Karpas-422 (cell line): ENCODE results near the gene PGC. TPM values are rescaled to one million over a fixed set of nuclear protein-coding genes. Genes with fewer than 3 reads are reported as not detected.

Experiments used
- DNase-seq: peaks from one replicate; pipeline ENCODE4 v3.0.0-alpha.2; 2015
- H2AFZ ChIP-seq: fragments of 200-600 bp; sonication (generic); 2 replicates; pipeline ENCODE4 v1.6.1; 2014; ENCODE audit warnings: antibody characterized with exemption, low read length, mixed read lengths
- H3K27ac ChIP-seq: fragments of 200-600 bp; sonication (generic); 2 replicates; pipeline ENCODE4 v1.5.1; 2014; ENCODE audit warnings: mild to moderate bottlenecking, low read length, moderate library complexity
- H3K27me3 ChIP-seq: fragments of 200-600 bp; sonication (generic); 2 replicates; pipeline ENCODE4 v1.6.1; 2014; ENCODE audit warnings: low read length, mixed read lengths
- H3K36me3 ChIP-seq: fragments of 200-600 bp; sonication (generic); 2 replicates; pipeline ENCODE4 v1.6.1; 2014; ENCODE audit warnings: low read length, mixed read lengths; ENCODE audit not compliant: insufficient read depth
- H3K4me1 ChIP-seq: fragments of 200-600 bp; sonication (generic); 2 replicates; pipeline ENCODE4 v1.6.1; 2014; ENCODE audit warnings: mild to moderate bottlenecking, low read length, mixed read lengths
- H3K4me2 ChIP-seq: fragments of 200-600 bp; sonication (generic); 2 replicates; pipeline ENCODE4 v1.6.1; 2014; ENCODE audit warnings: low read length, low read depth, mild to moderate bottlenecking; ENCODE audit not compliant: poor library complexity, severe bottlenecking
- H3K4me3 ChIP-seq: fragments of 200-600 bp; sonication (generic); 2 replicates; pipeline ENCODE4 v1.5.1; 2014; ENCODE audit warnings: mild to moderate bottlenecking, antibody characterized with exemption, low read length, mixed read lengths
- H3K79me2 ChIP-seq: fragments of 200-600 bp; sonication (generic); 2 replicates; pipeline ENCODE4 v1.6.1; 2014; ENCODE audit warnings: mild to moderate bottlenecking, low read length, mixed read lengths
- H3K9ac ChIP-seq: fragments of 200-600 bp; sonication (generic); 2 replicates; pipeline ENCODE4 v1.6.0; 2014; ENCODE audit warnings: low read length
- H3K9me2 ChIP-seq: fragments of 200-600 bp; sonication (generic), shearing (Covaris generic); replicated peaks from 2 replicates; pipeline ENCODE4 v1.6.0; 2014; ENCODE audit warnings: mild to moderate bottlenecking, low read length, moderate library complexity; ENCODE audit not compliant: insufficient read depth
- H3K9me3 ChIP-seq: fragments of 300-700, 200-600 bp; sonication (generic); 2 replicates; pipeline ENCODE4 v1.6.1; 2014; ENCODE audit warnings: low read length, mixed read lengths
- H4K20me1 ChIP-seq: fragments of 200-600 bp; sonication (generic); 2 replicates; pipeline ENCODE4 v1.6.1; 2014; ENCODE audit warnings: mild to moderate bottlenecking, antibody characterized with exemption, low read length, low read depth; ENCODE audit not compliant: insufficient read depth
- total RNA-seq: library from RNA; depleted of rRNA; stranded (reverse); fragments of >200 nt; shearing (Covaris generic); gene quantifications from 2 replicates; pipeline ENCODE4 v1.2.3, GENCODE V29; 2014; ENCODE audit warnings: low replicate concordance

Gene PGC
- total RNA-seq, 1 experiment from 2014 or later: not detected

DNA sequence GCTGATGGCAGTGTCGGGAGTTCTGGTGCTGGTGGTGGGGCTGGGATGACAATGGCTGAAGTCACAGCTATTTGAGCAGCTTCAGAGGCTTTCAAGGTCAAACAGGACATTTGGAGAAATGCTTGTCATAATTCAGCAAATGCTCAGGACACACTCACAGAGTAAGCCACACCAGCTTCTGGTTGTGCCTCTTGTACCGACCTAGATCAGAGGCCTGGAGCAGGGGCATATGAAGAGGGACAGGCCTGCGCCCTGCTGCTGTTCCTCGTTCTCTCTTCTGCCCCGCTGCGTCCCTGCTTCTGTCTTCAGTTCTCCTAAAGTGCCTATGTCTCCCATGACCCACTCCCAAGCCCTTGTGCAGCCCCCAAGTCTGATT lies 893 bp upstream of the PGC start:
- H3K9ac ChIP-seq: no peak overlapping the region
- no peaks in the 10 kb centered on the region for H3K27me3 ChIP-seq
- H3K9me3 ChIP-seq: no peaks in the 10 kb centered on the region
- no peak overlapping the region for H2AFZ ChIP-seq
- no peaks in the 10 kb centered on the region for H3K79me2 ChIP-seq
- H3K4me3 ChIP-seq: no peak overlapping the region
- no peaks in the 10 kb centered on the region for H3K9me2 ChIP-seq
- no peak for DNase-seq
- H3K36me3 ChIP-seq: no peaks in the 10 kb centered on the region
- no peaks in the 10 kb centered on the region for H4K20me1 ChIP-seq
- H3K27ac ChIP-seq: no peak overlapping the region
- H3K4me1 ChIP-seq: no peaks in the 10 kb centered on the region
- H3K4me2 ChIP-seq: no peak overlapping the region

DNA sequence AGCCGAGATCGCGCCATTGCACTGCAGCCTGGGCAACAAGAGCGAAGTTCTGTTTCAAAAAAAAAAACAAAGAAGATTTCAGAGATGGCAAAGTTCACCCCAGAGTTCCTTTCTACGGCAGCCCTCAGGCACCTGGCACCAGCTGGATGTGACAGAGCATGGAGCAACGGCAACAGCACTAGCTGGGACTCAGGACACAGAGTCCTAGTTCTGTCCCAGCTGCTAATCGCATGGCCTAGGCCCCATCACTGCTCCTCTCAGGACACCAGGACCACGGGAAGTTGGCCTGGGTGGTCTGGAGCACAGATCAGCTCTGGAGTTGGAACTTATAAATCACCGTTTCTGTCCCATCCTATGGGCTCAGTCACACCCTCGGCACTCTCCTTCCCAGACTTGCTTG lies 1.1 kb downstream of the PGC start:
- H3K4me3 ChIP-seq: no peak overlapping the region
- H3K27ac ChIP-seq: no peak overlapping the region
- H3K9ac ChIP-seq: no peak overlapping the region
- H3K4me2 ChIP-seq: no peak overlapping the region
- H3K4me1 ChIP-seq: no peaks in the 10 kb centered on the region
- H3K9me3 ChIP-seq: no peaks in the 10 kb centered on the region
- H2AFZ ChIP-seq: no peak overlapping the region
- no peak for DNase-seq
- no peaks in the 10 kb centered on the region for H3K9me2 ChIP-seq
- no peaks in the 10 kb centered on the region for H4K20me1 ChIP-seq
- no peaks in the 10 kb centered on the region for H3K27me3 ChIP-seq
- no peaks in the 10 kb centered on the region for H3K79me2 ChIP-seq
- H3K36me3 ChIP-seq: no peaks in the 10 kb centered on the region

DNA sequence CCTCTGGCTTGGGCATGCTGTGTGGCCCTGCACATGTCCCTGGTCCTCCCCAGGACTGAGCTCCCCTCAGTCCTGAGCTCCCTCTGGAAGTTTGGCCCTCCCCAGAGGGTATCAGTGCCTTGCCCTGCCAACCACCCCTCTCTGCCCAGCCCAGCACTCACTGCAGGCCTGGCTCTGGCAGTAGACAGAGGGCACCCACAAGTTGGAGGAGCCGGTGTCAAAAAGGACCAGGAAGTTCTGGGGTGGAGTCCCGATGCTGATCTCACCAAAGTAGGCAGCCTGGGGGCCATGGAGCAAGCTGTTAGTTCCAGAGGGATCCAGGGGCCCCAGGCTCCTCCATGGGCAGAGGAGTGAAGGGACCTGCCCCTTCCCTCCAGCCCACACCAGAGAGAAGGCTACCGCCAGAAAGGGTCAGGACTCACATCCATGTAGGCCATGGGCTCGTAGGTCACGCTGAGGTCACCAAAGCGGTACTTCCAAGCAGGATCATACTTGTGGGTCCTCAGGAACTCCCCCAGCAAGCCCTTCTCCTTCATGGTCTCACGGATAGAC lies 2.9 kb downstream of the PGC start:
- H3K9ac ChIP-seq: no peak overlapping the region
- no peaks in the 10 kb centered on the region for H4K20me1 ChIP-seq
- no peaks in the 10 kb centered on the region for H3K27me3 ChIP-seq
- no peaks in the 10 kb centered on the region for H3K4me1 ChIP-seq
- H3K79me2 ChIP-seq: no peaks in the 10 kb centered on the region
- no peak overlapping the region for H3K4me3 ChIP-seq
- H2AFZ ChIP-seq: no peak overlapping the region
- no peaks in the 10 kb centered on the region for H3K9me3 ChIP-seq
- H3K4me2 ChIP-seq: no peak overlapping the region
- H3K9me2 ChIP-seq: no peaks in the 10 kb centered on the region
- H3K27ac ChIP-seq: no peak overlapping the region
- DNase-seq: no peak
- H3K36me3 ChIP-seq: no peaks in the 10 kb centered on the region

DNA sequence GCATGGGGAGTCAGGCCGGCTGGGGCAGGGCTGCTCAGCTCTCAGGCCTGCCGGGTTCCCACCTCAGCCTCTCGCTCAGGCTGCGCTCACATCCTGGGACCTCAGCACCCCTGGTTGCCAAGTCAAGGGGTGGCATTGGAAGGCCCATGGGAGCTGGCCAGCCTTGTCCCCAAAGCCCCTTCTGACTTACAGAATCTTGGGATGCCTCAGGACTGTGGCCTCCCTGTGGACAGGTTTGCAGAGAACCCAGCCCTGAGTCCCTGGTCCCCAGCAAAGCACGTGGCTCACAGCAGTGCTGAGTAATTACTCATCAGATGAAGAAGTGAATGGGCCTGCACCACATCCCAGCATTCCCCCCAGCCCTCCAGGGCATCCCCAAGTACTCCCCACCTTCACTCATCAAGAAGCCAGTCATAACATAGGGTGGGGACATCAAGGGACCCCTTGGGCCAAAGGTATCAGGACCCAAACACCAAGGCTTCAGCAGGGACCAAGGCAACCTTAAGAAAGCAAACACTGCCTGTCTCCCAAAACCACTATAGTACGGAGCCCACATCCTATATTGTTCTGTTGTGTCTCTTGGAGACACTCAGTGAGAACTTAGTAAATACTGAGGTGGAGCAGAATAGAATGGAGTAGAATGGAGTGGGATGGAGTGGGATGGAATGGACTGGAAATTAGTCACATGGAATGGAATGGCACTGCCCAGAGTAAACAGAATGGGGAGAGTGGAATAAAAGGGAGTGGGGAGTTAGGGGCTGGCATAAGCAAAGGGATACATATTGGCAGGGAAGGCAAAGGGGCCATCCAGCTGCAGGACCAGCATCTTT lies 3.6 kb downstream of the PGC start:
- H3K4me3 ChIP-seq: no peak overlapping the region
- no peaks in the 10 kb centered on the region for H3K27me3 ChIP-seq
- no peaks in the 10 kb centered on the region for H4K20me1 ChIP-seq
- H3K9ac ChIP-seq: no peak overlapping the region
- no peaks in the 10 kb centered on the region for H3K4me1 ChIP-seq
- no peak overlapping the region for H3K4me2 ChIP-seq
- H3K79me2 ChIP-seq: no peaks in the 10 kb centered on the region
- no peak overlapping the region for H3K27ac ChIP-seq
- H3K9me3 ChIP-seq: no peaks in the 10 kb centered on the region
- H2AFZ ChIP-seq: no peak overlapping the region
- H3K36me3 ChIP-seq: no peaks in the 10 kb centered on the region
- no peak for DNase-seq
- no peaks in the 10 kb centered on the region for H3K9me2 ChIP-seq

DNA sequence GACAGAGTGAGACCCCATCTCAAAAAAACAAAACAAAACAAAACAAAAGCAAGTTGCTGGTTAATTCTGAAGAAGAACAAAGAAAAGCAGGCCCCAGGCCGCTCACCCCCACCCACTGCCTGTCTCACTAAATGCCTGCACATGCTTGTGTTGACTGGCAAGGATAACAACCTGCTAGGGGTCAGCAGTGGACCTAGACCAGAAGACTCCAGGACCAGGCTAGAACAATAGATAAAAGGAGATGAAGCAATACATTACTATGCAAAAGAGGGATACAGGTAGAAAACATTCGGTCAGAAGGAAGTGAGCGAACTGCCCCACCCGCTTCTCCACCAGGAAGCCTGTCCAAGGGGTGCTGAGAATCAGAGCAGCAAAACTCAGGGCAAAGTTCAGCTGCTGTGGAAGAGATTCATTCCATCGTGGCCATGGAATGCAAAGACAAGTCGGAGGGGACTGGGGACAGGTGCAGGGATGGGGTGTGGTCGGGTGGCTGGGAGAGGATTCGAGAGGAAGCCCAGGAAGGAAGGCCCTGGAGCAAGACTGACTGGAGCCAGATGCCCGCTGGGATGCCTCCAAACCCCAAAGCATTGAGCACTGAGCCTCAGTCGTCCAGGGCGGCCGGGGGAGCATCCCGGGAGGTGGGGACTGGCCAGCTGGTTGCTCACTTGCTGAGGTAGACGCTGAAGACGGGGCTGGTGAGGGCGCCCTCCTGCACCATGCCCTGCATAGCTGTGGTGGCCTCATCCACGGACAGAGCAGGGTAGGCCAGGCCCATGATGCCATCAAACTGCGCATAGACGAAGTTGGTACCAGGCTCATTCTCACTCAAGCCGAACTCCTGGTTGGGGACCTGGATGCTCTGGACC lies 5.3 kb downstream of the PGC start:
- H3K27me3 ChIP-seq: no peaks in the 10 kb centered on the region
- no peak overlapping the region for H2AFZ ChIP-seq
- no peaks in the 10 kb centered on the region for H3K9me2 ChIP-seq
- no peak overlapping the region for H3K9ac ChIP-seq
- no peak overlapping the region for H3K4me2 ChIP-seq
- H3K9me3 ChIP-seq: no peaks in the 10 kb centered on the region
- no peak for DNase-seq
- H3K36me3 ChIP-seq: no peaks in the 10 kb centered on the region
- no peak overlapping the region for H3K27ac ChIP-seq
- H3K4me3 ChIP-seq: no peak overlapping the region
- H3K79me2 ChIP-seq: no peaks in the 10 kb centered on the region
- no peaks in the 10 kb centered on the region for H3K4me1 ChIP-seq
- no peaks in the 10 kb centered on the region for H4K20me1 ChIP-seq

- Histone ChIP-seq H3K9me3 (no peaks in the 10 kb centered on the region), H3K27ac (no peak overlapping the region), H3K4me1 (peaks cover 7% of the 10 kb centered on the region), H4K20me1 (no peaks in the 10 kb centered on the region), H3K9ac (no peak overlapping the region), H3K4me2 (no peak overlapping the region), H3K9me2 (no peaks in the 10 kb centered on the region), H2AFZ (no peak overlapping the region), H3K79me2 (no peaks in the 10 kb centered on the region), H3K4me3 (no peak overlapping the region), H3K36me3 (no peaks in the 10 kb centered on the region), H3K27me3 (no peaks in the 10 kb centered on the region)
- DNase-seq: no peak
Measured at GRCh38 chr6:41740366-41741162, 6.6 kb downstream of the PGC start.

DNA sequence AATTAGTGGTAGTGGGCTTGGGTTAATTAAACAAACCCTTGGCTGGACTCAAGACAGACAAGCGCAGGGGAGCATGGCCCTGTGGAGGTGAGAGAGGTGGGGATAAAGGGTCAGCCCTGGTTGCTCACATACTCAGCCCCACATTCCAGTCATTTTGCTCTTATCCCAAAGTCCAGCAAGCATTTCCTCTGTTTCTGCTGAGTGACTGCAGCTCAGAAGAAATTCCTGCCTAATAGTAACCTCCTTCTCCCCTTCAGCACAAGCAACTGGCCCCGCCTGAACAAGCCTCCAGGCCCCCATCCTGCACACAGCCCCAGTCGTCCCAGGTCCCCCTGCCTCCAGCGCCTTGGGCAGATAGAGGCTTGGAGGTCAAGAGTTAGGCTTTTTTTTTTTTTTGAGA lies 8.2 kb downstream of the PGC start:
- Histone ChIP-seq H2AFZ (no peak overlapping the region), H3K79me2 (no peaks in the 10 kb centered on the region), H3K36me3 (no peaks in the 10 kb centered on the region), H3K9me3 (no peaks in the 10 kb centered on the region), H3K4me1 (peaks cover 7% of the 10 kb centered on the region), H3K9me2 (no peaks in the 10 kb centered on the region), H3K9ac (no peak overlapping the region), H4K20me1 (no peaks in the 10 kb centered on the region), H3K4me3 (no peak overlapping the region), H3K4me2 (no peak overlapping the region), H3K27ac (no peak overlapping the region), H3K27me3 (no peaks in the 10 kb centered on the region)
- DNase-seq: no peak
